Gastroesophageal sphincter (tissue), 3 donors: ENCODE measurements around the gene MCUR1.

Source experiments
- POLR2AphosphoS5 ChIP-seq: sonication (generic); formaldehyde crosslinking; IDR thresholded peaks from one replicate; pipeline ENCODE4 v1.6.1; 2017; ENCODE audit warnings: antibody characterized with exemption
- TF ChIP-seq, protein P1 (sequence below), 4 experiments: fragments of 200-600 bp in 2 of 4; fragments of 450-650 bp in 2 of 4; sonication (generic) in 1 of 4; IDR thresholded peaks; one replicate each; pipeline ENCODE4 v1.5.1; 2017 to 2019; ENCODE audit warnings: antibody characterized with exemption in 4 of 4, mild to moderate bottlenecking in 2 of 4, moderate library complexity in 2 of 4

DNA sequence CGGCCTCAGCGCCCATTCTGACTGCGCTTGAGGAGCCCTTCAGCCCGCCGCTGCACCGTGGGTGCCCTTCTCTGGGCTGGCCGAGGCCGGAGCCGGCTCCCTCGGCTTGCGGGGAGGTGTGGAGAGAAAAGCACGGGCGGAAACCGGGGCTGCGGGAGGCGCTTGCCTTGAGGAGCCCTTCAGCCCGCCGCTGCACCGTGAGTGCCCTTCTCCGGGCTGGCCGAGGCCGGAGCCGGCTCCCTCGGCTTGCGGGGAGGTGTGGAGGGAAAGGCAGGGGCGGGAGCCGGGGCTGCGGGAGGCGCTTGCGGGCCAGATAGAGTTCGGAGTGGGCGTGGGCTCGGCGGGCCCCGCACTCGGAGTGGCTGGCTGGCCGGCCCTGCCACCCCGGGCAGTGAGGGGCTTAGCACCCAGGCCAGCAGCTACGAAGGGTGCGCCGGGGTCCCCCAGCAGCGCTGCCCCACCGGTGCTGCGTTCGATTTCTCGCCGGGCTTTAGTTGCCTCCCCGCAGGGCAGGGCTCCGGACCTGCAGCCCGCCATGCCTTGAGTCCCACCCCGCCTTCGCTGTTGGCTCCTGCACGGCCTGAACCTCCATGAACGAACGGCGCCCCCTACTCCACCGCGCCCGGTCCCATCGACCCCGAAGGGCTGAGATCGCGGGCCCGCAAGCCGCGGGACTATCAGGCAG, 45.7 kb upstream of the MCUR1 start:
- TF ChIP-seq, protein P1, sequence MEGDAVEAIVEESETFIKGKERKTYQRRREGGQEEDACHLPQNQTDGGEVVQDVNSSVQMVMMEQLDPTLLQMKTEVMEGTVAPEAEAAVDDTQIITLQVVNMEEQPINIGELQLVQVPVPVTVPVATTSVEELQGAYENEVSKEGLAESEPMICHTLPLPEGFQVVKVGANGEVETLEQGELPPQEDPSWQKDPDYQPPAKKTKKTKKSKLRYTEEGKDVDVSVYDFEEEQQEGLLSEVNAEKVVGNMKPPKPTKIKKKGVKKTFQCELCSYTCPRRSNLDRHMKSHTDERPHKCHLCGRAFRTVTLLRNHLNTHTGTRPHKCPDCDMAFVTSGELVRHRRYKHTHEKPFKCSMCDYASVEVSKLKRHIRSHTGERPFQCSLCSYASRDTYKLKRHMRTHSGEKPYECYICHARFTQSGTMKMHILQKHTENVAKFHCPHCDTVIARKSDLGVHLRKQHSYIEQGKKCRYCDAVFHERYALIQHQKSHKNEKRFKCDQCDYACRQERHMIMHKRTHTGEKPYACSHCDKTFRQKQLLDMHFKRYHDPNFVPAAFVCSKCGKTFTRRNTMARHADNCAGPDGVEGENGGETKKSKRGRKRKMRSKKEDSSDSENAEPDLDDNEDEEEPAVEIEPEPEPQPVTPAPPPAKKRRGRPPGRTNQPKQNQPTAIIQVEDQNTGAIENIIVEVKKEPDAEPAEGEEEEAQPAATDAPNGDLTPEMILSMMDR (IDR thresholded peaks at IDR 0.05): no peak
- TF ChIP-seq POLR2AphosphoS5: no peak
